Aortic smooth muscle cell (primary cell): Measurements from ENCODE around the gene MUC15. TPM values are rescaled to one million over a fixed set of nuclear protein-coding genes. Genes with fewer than 3 reads are reported as not detected.

Experiments
- total RNA-seq: library from RNA; depleted of rRNA; stranded (reverse); fragments of >200 nt; gene quantifications from 2 replicates; pipeline ENCODE4 v1.2.3, GENCODE V29; 2014

MUC15 gene
- total RNA-seq: not detected in 2 replicates

GRCh38 chr11:26571861-26572654 is at the start of gene MUC15:
Gene MUC15, minus strand, starts transcription at chr11:26572263. Its CDS starts 5,169 bp downstream, at chr11:26567094.

Other genes starting within 250 kb of the MUC15 start
- 1.3 and 5.4 TPM in 2 replicates for gene ANO3, start 240.1 kb downstream of the MUC15 start, total RNA-seq
- under 0.01 and 0.06 TPM in 2 replicates for gene SLC5A12, start 149.8 kb upstream of the MUC15 start, total RNA-seq